ENCODE data around the gene TMEM135.

Gene TMEM135

GRCh38 chr11:87368151-87368550, 330.4 kb downstream of the TMEM135 start:
- no peak for DNase-seq

GRCh38 chr11:87368858-87369480, 331.2 kb downstream of the TMEM135 start:
- DNase-seq, result no peak

- no peak for DNase-seq
Measured at GRCh38 chr11:87369888-87370287, 332.2 kb downstream of the TMEM135 start.

- no peak for DNase-seq
Measured at GRCh38 chr11:87372065-87372464, 334.3 kb downstream of the TMEM135 start.

All from CD4-positive, alpha-beta T cell treated with Interleukin-15 for 1 hour (primary cell).